ENCODE data around the gene GCFC2. TPM values are rescaled to one million over a fixed set of nuclear protein-coding genes. Genes with fewer than 3 reads are reported as not detected.
"Not testable (repeated sequence)": the region's sequence is repeated elsewhere in the genome, so short reads cannot be mapped to it uniquely, and the experiment has no call there.

The GCFC2 gene
- total RNA-seq (2014; rRNA removed; shearing (Covaris generic)), result 35.9 and 43.1 TPM in 2 replicates
- polyA plus RNA-seq (2015; cell fraction: cytosol; rRNA removed), result 21.5 and 30.8 TPM in 2 replicates
- polyA plus RNA-seq (2015; cell fraction: nucleus; rRNA removed), result 91.3 and 113 TPM in 2 replicates

DNA sequence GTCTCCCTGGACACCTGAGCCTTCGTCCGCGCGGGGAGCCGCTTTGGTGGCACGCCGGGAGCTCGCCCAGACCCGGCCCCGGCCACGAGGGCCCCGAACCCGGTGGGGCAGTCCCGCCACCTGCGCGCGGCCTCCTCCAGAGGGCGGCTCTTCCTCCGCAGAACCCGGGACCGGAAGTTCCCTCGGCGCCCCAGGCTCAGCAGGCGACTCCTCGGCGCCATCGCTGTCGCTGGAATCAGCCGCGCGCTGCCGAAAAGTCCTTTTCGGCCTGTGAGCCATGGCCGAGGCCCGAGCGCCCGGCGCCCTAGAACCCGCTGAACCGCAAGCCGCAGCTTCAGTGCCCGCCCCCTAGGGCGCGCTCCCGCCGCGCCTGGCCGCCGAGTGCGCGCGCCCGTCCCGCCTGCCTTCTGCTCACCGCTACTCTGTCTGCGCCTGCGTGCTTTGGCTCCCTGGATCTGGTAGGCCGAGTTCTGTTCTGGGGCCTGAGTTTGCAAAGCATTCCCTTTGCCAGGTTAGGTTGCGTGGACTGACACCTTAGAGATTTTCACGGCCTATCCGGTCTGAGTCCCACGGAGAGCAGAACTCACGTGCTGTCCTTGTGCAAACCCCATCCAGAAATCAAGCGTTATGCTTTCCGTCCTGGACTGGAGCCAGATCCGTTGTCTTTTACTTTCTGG lies at the start of gene GCFC2:
TSS of gene GCFC2 (minus strand) at position 339 of the 677 bp plus-strand sequence. CDS start at position 279, 60 bp downstream.
- peak; percentile 89 for DNase-seq (ENCODE audit: low read depth, low spot score)
- in situ Hi-C loops (cut with HindIII; ENCODE audit: low pct_unique_long_range_greater_than_20kb, low sequenced_read_pairs), result no loop called here

DNA sequence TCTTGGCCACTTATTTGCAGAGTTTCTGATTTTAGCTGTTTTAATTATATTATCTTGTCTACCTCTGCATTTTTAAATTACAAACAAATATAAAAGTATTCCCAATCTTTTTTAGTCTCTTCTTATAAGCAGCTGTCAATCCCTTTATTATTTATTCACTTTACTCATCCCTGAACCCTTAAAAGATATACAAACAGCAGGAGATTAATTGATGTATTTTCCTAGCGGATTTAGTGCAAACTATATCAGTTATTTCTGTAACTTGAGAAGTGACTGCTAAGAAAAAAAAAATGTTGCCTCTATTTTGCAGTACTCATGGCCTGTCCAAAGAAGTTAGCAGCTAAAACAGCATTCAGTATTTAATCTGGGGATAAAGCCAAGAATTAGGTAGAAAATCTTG lies 42.1 kb upstream of the GCFC2 start:
- in situ Hi-C loops (cut with HindIII; ENCODE audit: low pct_unique_long_range_greater_than_20kb, low sequenced_read_pairs), result no loop called here
- no peak for DNase-seq (ENCODE audit: low read depth, low spot score)

DNA sequence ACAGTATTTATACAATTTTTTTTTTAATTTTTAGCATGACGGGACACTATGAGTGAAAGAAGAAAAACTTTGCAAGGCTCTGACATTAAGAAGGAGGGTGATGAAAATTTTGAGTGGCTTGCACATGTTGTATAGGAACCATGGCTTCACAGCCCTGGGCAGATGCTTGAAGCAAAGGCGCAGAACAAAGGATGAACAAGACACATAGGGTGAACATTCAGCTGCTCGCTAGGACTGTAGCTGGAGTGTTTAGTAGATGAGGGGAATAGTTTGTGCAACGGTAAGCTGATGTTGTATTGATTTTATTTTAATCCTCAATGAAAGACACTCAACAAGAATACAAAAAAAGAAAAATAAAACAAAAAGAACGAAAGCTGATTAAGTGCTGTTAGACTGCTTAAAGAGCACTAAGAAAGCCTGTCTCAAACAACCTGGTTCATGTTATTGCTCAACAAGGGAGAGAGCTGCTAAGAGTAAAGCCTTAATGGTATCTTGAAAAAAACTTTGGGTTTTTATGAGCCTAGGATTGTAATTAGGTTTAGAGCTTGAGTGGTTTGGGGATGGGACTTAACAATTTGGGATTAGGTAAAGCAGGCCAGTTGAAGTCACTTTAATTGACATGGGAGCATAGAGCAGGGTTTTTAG lies 41.2 kb upstream of the GCFC2 start:
- DNase-seq (ENCODE audit: low read depth, low spot score), result no peak
- in situ Hi-C loops (cut with HindIII; ENCODE audit: low pct_unique_long_range_greater_than_20kb, low sequenced_read_pairs), result no loop called here

DNA sequence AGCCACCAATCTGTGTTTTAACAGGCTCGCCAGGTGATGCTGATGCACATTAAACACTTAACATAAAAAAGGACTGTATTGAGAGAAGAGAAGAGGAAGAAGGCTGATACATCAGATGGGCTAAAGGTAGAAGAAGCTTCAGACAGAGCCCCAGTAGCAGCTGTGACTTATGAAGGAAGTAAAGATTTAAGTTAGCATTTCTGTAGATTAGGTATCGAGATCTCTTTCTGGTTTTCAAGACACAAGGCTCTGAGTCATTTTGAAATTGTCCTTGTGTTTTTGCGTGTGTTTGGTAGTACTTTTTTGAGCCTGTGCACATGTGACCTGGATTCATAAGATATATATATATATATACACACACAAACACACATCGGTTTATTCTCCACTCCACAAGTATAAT lies 40.6 kb upstream of the GCFC2 start:
- in situ Hi-C loops (cut with HindIII; ENCODE audit: low pct_unique_long_range_greater_than_20kb, low sequenced_read_pairs), result no loop called here

DNA sequence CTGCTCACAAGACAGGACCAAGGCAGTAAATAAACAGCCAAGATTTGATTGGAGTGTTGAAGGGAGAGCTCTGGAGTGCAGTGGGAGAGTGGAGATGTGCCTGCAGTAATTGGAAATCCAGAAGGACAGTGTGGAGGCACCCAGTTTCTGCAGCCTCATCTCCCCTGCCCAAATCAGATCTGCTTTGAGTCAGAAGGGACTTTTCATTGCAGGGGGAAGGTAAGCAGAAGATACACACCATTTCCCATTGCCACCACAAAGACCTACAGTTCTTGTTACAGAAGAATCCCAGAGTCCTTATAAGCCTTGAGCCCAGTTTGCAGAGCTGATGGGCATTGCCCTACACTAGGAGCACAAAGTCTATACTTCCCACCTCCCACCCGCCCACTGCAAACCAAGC lies 27.2 kb upstream of the GCFC2 start:
- DNase-seq (ENCODE audit: low read depth, low spot score), result no peak
- in situ Hi-C loops (cut with HindIII; ENCODE audit: low pct_unique_long_range_greater_than_20kb, low sequenced_read_pairs), result no loop called here

More for the DNA sequence above, 40.6 kb upstream of the GCFC2 start:
- no peak for DNase-seq (ENCODE audit: low read depth, low spot score)

DNA sequence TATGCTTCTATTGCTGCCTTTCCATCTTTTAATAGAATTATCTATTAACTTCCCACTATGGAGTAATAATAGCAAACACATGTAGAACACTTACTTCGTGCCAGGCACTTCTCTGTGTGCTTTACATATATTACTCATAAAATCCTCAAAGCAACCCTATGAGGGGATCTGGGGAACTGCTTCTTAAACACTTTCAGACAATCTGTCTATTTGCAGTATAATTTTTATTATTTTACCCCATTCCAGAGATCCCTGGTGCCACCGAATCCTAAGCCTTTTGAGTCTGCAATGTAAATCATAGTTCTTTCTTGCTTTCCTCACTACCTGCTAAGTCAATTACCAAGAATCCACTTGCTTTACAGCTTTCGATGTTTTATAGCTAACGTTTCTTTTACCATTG lies 25.6 kb upstream of the GCFC2 start:
- in situ Hi-C loops (cut with HindIII; ENCODE audit: low pct_unique_long_range_greater_than_20kb, low sequenced_read_pairs), result no loop called here

GRCh38 chr2:75729861-75730260 lies 19.1 kb upstream of the GCFC2 start:
- DNase-seq (ENCODE audit: low read depth, low spot score), result peak; percentile 51
- in situ Hi-C loops (cut with HindIII; ENCODE audit: low pct_unique_long_range_greater_than_20kb, low sequenced_read_pairs), result no loop called here

More for the DNA sequence above, 25.6 kb upstream of the GCFC2 start:
- DNase-seq (ENCODE audit: low read depth, low spot score), result no peak

GRCh38 chr2:75728614-75729419 lies 18.1 kb upstream of the GCFC2 start:
- in situ Hi-C loops (cut with HindIII; ENCODE audit: low pct_unique_long_range_greater_than_20kb, low sequenced_read_pairs), result no loop called here
- no peak for DNase-seq (ENCODE audit: low read depth, low spot score)

GRCh38 chr2:75722687-75723086 lies 12.0 kb upstream of the GCFC2 start:
- DNase-seq (ENCODE audit: low read depth, low spot score), result no peak
- in situ Hi-C loops (cut with HindIII; ENCODE audit: low pct_unique_long_range_greater_than_20kb, low sequenced_read_pairs), result no loop called here

- in situ Hi-C loops (cut with HindIII; ENCODE audit: low pct_unique_long_range_greater_than_20kb, low sequenced_read_pairs), result no loop called here
- no peak for DNase-seq (ENCODE audit: low read depth, low spot score)
These were observed 9.8 kb upstream of the GCFC2 start for GRCh38 chr2:75720525-75720924.

GRCh38 chr2:75719616-75720015 lies 8.9 kb upstream of the GCFC2 start:
- in situ Hi-C loops (cut with HindIII; ENCODE audit: low pct_unique_long_range_greater_than_20kb, low sequenced_read_pairs), result no loop called here

GRCh38 chr2:75716406-75716805 lies 5.7 kb upstream of the GCFC2 start:
- peak; percentile 45 for DNase-seq (ENCODE audit: low read depth, low spot score)
- in situ Hi-C loops (cut with HindIII; ENCODE audit: low pct_unique_long_range_greater_than_20kb, low sequenced_read_pairs), result no loop called here

More at GRCh38 chr2:75719616-75720015, 8.9 kb upstream of the GCFC2 start:
- no peak for DNase-seq (ENCODE audit: low read depth, low spot score)

GRCh38 chr2:75711590-75711989 lies 875 bp upstream of the GCFC2 start:
- DNase-seq (ENCODE audit: low read depth, low spot score); in situ Hi-C loops (cut with HindIII; ENCODE audit: low pct_unique_long_range_greater_than_20kb, low sequenced_read_pairs): not testable (repeated sequence)

DNA sequence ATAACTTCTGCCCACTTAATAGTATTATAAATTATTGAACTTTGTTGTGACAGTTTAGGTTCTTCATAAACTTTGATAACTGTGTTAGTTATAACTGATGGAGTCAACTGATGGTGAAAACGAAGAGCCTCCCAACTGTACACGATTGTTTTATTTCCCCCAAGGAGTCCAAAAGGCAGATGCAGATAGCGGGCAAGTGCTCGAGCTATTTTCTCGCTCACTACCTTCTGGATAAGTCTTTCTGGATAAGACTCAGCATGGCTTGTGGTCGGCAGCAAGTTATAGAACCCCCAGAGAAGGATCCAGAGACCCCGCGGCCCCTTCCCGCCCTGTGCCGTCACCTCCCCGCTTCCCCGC lies 517 bp downstream of the GCFC2 start:
- in situ Hi-C loops (cut with HindIII; ENCODE audit: low pct_unique_long_range_greater_than_20kb, low sequenced_read_pairs), result no loop called here
- no peak for DNase-seq (ENCODE audit: low read depth, low spot score)

DNA sequence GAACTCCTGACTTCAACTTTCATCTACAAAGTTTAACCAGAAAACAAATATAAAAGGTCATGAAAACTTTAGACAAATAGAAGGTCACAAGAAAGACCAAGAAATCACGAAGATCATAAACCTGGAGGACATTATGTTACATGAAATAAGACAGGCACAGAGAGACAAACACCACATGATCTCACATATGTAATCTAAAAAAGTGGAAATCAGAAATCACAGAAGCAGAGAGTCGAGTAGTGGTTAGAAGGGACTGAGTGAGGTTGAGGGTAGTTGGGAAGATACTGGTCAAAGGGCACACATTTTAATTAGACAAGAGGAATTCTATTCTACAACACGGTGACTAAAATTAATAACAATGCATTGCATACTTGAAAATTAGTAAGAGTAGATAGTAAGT lies 1.4 kb downstream of the GCFC2 start:
- DNase-seq (ENCODE audit: low read depth, low spot score), result no peak
- in situ Hi-C loops (cut with HindIII; ENCODE audit: low pct_unique_long_range_greater_than_20kb, low sequenced_read_pairs), result no loop called here

DNA sequence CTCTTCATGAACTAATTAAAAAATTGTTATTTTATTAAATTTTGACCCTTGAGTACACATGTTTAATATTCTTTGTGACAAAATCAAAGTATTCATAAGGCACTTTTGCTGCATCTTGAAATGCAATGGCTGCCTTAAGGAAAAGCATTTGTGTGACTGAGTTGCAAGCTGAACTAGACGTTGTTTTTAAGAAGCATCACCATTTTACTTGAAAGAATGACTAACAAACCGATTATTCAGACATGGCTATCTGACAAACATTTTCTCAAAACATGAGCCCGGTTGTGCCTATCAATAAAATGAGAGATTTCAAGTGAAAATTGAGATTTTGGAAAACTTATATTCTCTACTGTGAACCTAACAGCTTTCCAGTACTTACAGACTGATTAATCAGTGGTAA lies 2.8 kb downstream of the GCFC2 start:
- no peak for DNase-seq (ENCODE audit: low read depth, low spot score)
- in situ Hi-C loops (cut with HindIII; ENCODE audit: low pct_unique_long_range_greater_than_20kb, low sequenced_read_pairs), result no loop called here

- in situ Hi-C loops (cut with HindIII; ENCODE audit: low pct_unique_long_range_greater_than_20kb, low sequenced_read_pairs), result no loop called here
- no peak for DNase-seq (ENCODE audit: low read depth, low spot score)
These were observed 4.8 kb downstream of the GCFC2 start for GRCh38 chr2:75705921-75706320.

GRCh38 chr2:75703589-75704287 lies 7.0 kb downstream of the GCFC2 start:
- DNase-seq (ENCODE audit: low read depth, low spot score), result no peak
- in situ Hi-C loops (cut with HindIII; ENCODE audit: low pct_unique_long_range_greater_than_20kb, low sequenced_read_pairs), result no loop called here
